GM12878 (cell line): ENCODE results near the gene SEMA4G. TPM values are rescaled to one million over a fixed set of nuclear protein-coding genes. Genes with fewer than 3 reads are reported as not detected.

ENCODE experiments used
- ATAC-seq: fragments of 200-7000 bp; cut with Tn5 transposase; 3 replicates; pipeline ENCODE4 v1.9.1; 2020; ENCODE audit warnings: mild to moderate bottlenecking, moderate library complexity
- BruUV-seq: library from RNA; stranded (reverse); fragments of 400-500 nt; replicated peaks from 2 replicates; lab custom pipeline; 2021; lab: Mats Ljungman, UMichigan
- CTCF ChIA-PET: fragments of 300-600 bp; sonication (Branson Sonifier 250); formaldehyde crosslinking; extraction: SDS; loops from one replicate; lab custom pipeline; 2021; ENCODE audit warnings: inconsistent platforms; lab: Yijun Ruan, JAX
- POLR2A ChIA-PET: fragments of 350-600 bp; formaldehyde crosslinking; extraction: SDS; loops from one replicate; lab custom pipeline; 2021; ENCODE audit warnings: inconsistent platforms; lab: Charles Lee
- RAD21 ChIA-PET: fragments of 300-600 bp; sonication (Branson Sonifier 250); formaldehyde crosslinking; loops from one replicate; lab custom pipeline; 2023; ENCODE audit warnings: antibody characterized with exemption; ENCODE audit not compliant: unreplicated experiment; lab: Charles Lee
- SMC1A ChIA-PET: fragments of 300-600 bp; sonication (Branson Sonifier 250); formaldehyde crosslinking; loops from one replicate; lab custom pipeline; 2023; ENCODE audit not compliant: unreplicated experiment, uncharacterized antibody; lab: Charles Lee
- DNase-seq: peaks from one replicate; pipeline ENCODE4 v3.0.0-alpha.2; 2011; ENCODE audit warnings: low read depth, low spot score
- FAIRE-seq: peaks from 3 replicates; lab custom pipeline; 2011; peaks lifted over from hg19 to GRCh38; lab: Jason Lieb, UNC
- H2AFZ ChIP-seq: 2 replicates; pipeline ENCODE4 v1.6.0; 2011; ENCODE audit warnings: low read depth, low read length, control low read depth; ENCODE audit not compliant: control insufficient read depth
- H3K27ac ChIP-seq: 2 replicates; pipeline ENCODE4 v1.5.1; 2011; ENCODE audit warnings: control low read depth; ENCODE audit not compliant: control insufficient read depth, insufficient read depth
- H3K27me3 ChIP-seq, 2 experiments: replicated peaks in 1 of 2; 2 replicates each; pipeline versions ENCODE4 v1.6.0 to v1.6.1; 2011; ENCODE audit warnings: low read length in 1 of 2; ENCODE audit not compliant: control insufficient read depth in 2 of 2, insufficient read depth in 2 of 2
- H3K36me3 ChIP-seq, 2 experiments: 2 replicates each; pipeline ENCODE4 v1.5.1; 2011; ENCODE audit warnings: low read length in 1 of 2; ENCODE audit not compliant: control insufficient read depth in 2 of 2, insufficient read depth in 2 of 2
- H3K4me1 ChIP-seq: 2 replicates; pipeline ENCODE4 v1.6.1; 2011; ENCODE audit warnings: mild to moderate bottlenecking, low read length, moderate library complexity, mixed read lengths; ENCODE audit not compliant: control insufficient read depth, insufficient read depth
- H3K4me2 ChIP-seq: 2 replicates; pipeline ENCODE4 v1.6.0; 2011; ENCODE audit warnings: control low read depth; ENCODE audit not compliant: control insufficient read depth, insufficient read depth
- H3K4me3 ChIP-seq: fragments of 200-600 bp; sonication (generic); 2 replicates; pipeline ENCODE4 v1.5.1; 2016
- H3K79me2 ChIP-seq: 2 replicates; pipeline ENCODE4 v1.6.0; 2011; ENCODE audit warnings: low read length; ENCODE audit not compliant: control insufficient read depth, insufficient read depth
- H3K9ac ChIP-seq: 2 replicates; pipeline ENCODE4 v1.8.0; 2011; ENCODE audit warnings: low read length, control low read depth, mixed read lengths; ENCODE audit not compliant: control insufficient read depth, insufficient read depth
- H3K9me3 ChIP-seq: replicated peaks from 3 replicates; pipeline ENCODE4 v1.5.1; 2011; ENCODE audit warnings: mild to moderate bottlenecking, low read length; ENCODE audit not compliant: control insufficient read depth, insufficient read depth
- H4K20me1 ChIP-seq: 2 replicates; pipeline ENCODE4 v1.6.0; 2011; ENCODE audit not compliant: control insufficient read depth, insufficient read depth
- BMI1 ChIP-seq: fragments of 450-650 bp; IDR thresholded peaks from 2 replicates; pipeline ENCODE4 v1.6.1; 2016; ENCODE audit warnings: mild to moderate bottlenecking, moderate library complexity, borderline replicate concordance
- CEBPB ChIP-seq, 2 experiments: fragments of 150-350 bp in 1 of 2; IDR thresholded peaks; 2 replicates each; pipeline ENCODE4 v1.6.1; 2012 to 2014; ENCODE audit warnings: low read depth in 2 of 2, low read length in 2 of 2, borderline replicate concordance in 1 of 2, inconsistent platforms in 1 of 2
- DPF2 ChIP-seq: fragments of 450-650 bp; IDR thresholded peaks from 2 replicates; pipeline ENCODE4 v1.6.1; 2017; ENCODE audit warnings: mild to moderate bottlenecking
- FOXK2 ChIP-seq: fragments of 450-650 bp; IDR thresholded peaks from 2 replicates; pipeline ENCODE4 v1.6.1; 2017; ENCODE audit warnings: mild to moderate bottlenecking, moderate library complexity
- FOXM1 ChIP-seq: IDR thresholded peaks from 2 replicates; pipeline ENCODE4 v1.6.1; 2012; ENCODE audit warnings: low read depth, mild to moderate bottlenecking, inconsistent platforms, low read length, moderate library complexity
- IRF4 ChIP-seq: IDR thresholded peaks from 2 replicates; pipeline ENCODE4 v1.6.1; 2011; ENCODE audit warnings: low read depth, low read length
- NFYA ChIP-seq: IDR thresholded peaks from 2 replicates; pipeline ENCODE4 v1.6.1; 2011; ENCODE audit warnings: low read depth, mild to moderate bottlenecking, low read length, improper control_type of control experiment, borderline replicate concordance
- RCOR1 ChIP-seq: conservative IDR thresholded peaks from 2 replicates; pipeline ENCODE4 v1.6.1; 2012; ENCODE audit warnings: low read depth, low read length, improper control_type of control experiment
- REST ChIP-seq: IDR thresholded peaks from 2 replicates; pipeline ENCODE4 v1.6.1; 2012; ENCODE audit warnings: mild to moderate bottlenecking, low read depth, low read length
- SRF ChIP-seq, 2 experiments: IDR thresholded peaks; 2 replicates each; pipeline ENCODE4 v1.6.1; 2011; ENCODE audit warnings: low read depth in 2 of 2, low read length in 2 of 2, mild to moderate bottlenecking in 1 of 2, moderate library complexity in 1 of 2
- TCF3 ChIP-seq: IDR thresholded peaks from 2 replicates; pipeline ENCODE4 v1.6.1; 2012; ENCODE audit warnings: low read depth, mild to moderate bottlenecking, low read length, borderline replicate concordance; ENCODE audit not compliant: insufficient read depth
- TCF7 ChIP-seq: IDR thresholded peaks from 2 replicates; pipeline ENCODE4 v1.6.1; 2014; ENCODE audit warnings: antibody characterized with exemption, borderline replicate concordance
- USF2 ChIP-seq: IDR thresholded peaks from 2 replicates; pipeline ENCODE4 v1.6.1; 2011; ENCODE audit warnings: low read depth, low read length, improper control_type of control experiment, borderline replicate concordance
- ZBTB33 ChIP-seq: fragments of 450-650 bp; IDR thresholded peaks from 2 replicates; pipeline ENCODE4 v1.6.1; 2017; ENCODE audit warnings: mild to moderate bottlenecking
- WGBS: methylation state at CpG from one replicate; pipeline ENCODE4 v1.1.6; 2016; ENCODE audit warnings: low lambda C conversion rate; ENCODE audit not compliant: insufficient replicate concordance, insufficient coverage; ENCODE audit errors: missing lambda C conversion rate; 5-methylcytosine and 5-hydroxymethylcytosine counted together
- in situ Hi-C: fragments of 300-500 bp; cut with MboI; formaldehyde crosslinking; loops from 9 replicates; pipeline ENCODE4 v1.14.3; 2018; ENCODE audit warnings: mixed read lengths
- intact Hi-C: fragments of 100-400 bp; cut with micrococcal nuclease; formaldehyde crosslinking; loops from one replicate; pipeline ENCODE4 v1.14.2; 2022; ENCODE audit not compliant: unreplicated experiment
- polyA plus RNA-seq, 11 experiments: library from polyadenylated mRNA; depleted of rRNA in 4 of 11; unstranded in 6 of 11; stranded (reverse) in 5 of 11; fragments of >200 nt; fragmentation: Nextera tagmentation in 4 of 11; fragmentation: Illumina TruSeq in 1 of 11; extraction: Ambion mirVana in 4 of 11; extraction: Trizol in 1 of 11; gene quantifications; 1 replicate in 1 of 11; 2 replicates in 10 of 11; pipeline versions ENCODE4 v1.2.1 to v1.2.3, GENCODE V29; 2011 to 2016; ENCODE audit warnings: inconsistent platforms in 2 of 11, missing spikeins in 2 of 11, low read depth in 1 of 11
- total RNA-seq, 4 experiments: library from RNA; depleted of rRNA in 3 of 4; stranded (reverse); fragments of >200 nt in 3 of 4; fragmentation: Illumina TruSeq in 1 of 4; extraction: Trizol in 1 of 4; gene quantifications; 2 replicates each; pipeline versions ENCODE4 v1.2.1 to v1.2.3, GENCODE V29; 2013 to 2021

Gene SEMA4G
- total and polyA plus RNA-seq, 10 of the 15 experiments (the other 5 are each of a cell fraction or from before 2014, with no cell fraction given), result 0.09 to 2.3 (median 0.44) TPM; not detected in 4

- no peak for TF ChIP-seq REST
These were observed 991 bp downstream of the SEMA4G start (continued) for GRCh38 chr10:100970076-100970913.

GRCh38 chr10:100970914-100971811 is 1.9 kb downstream of the SEMA4G start:
- 37% methylated on average over 4 of the region's 4 CpGs for WGBS
- Histone ChIP-seq H2AFZ (no peak overlapping the region), H3K9ac (no peak overlapping the region), H4K20me1 (no peaks in the 10 kb centered on the region), H3K27me3 (no peaks in the 10 kb centered on the region), H3K27ac (no peak overlapping the region), H3K79me2 (no peaks in the 10 kb centered on the region), H3K4me3 (no peak overlapping the region), H3K4me2 (no peak overlapping the region), H3K9me3 (no peaks in the 10 kb centered on the region), H3K36me3 (peaks cover 0 to 2% of the 10 kb centered on the region in 2 experiments; a peak in 2 of 4 replicates), H3K4me1 (peaks cover 3% of the 10 kb centered on the region; the same call in 1 of the 2 replicates)
- ChIA-PET RAD21 (no interaction called here), CTCF (interaction anchor here (1.7 kb wide), 1 partner anchor 10 kb away, joined by 5 read pairs; no protein-coding TSS in a partner anchor), POLR2A (no interaction called here), SMC1A (no interaction called here)
- intact Hi-C loops, result no loop called here
- in situ Hi-C loops, result no loop called here
- FAIRE-seq (no peak), DNase-seq (no peak), ATAC-seq (no peak)
- BruUV-seq, result no TSS peak
- TF ChIP-seq IRF4 (no peak), SRF (IDR thresholded peaks at IDR 0.05; ENCODE audit: low read depth in 2 of 2, low read length in 2 of 2) (no peak), FOXM1 (no peak), ZBTB33 (no peak), TCF7 (no peak), NFYA (no peak), CEBPB (IDR thresholded peaks at IDR 0.05; ENCODE audit: borderline replicate concordance in 1 of 2, low read depth in 2 of 2, low read length in 2 of 2) (no peak), FOXK2 (no peak), BMI1 (no peak), USF2 (no peak), TCF3 (no peak), RCOR1 (no peak), DPF2 (no peak)
